Esophagus squamous epithelium (tissue), 5 donors: ENCODE results near the gene WWOX. TPM values are rescaled to one million over a fixed set of nuclear protein-coding genes. Genes with fewer than 3 reads are reported as not detected.

Experiments
- DNase-seq: peaks from one replicate; lab custom pipeline; 2025; lab: John Stamatoyannopoulos, UW
- H3K27ac ChIP-seq, 4 donors: fragments of 200-600 bp; sonication (generic); one replicate each; pipeline ENCODE4 v1.5.1; 2016 to 2019; ENCODE audit warnings: mild to moderate bottlenecking in 1 of 4
- H3K27me3 ChIP-seq, 4 donors: fragments of 200-600 bp; sonication (generic); 1 replicate in 3 of 4; 2 replicates in 1 of 4; pipeline versions ENCODE4 v1.5.1 to v1.6.0; 2017 to 2021; ENCODE audit warnings: antibody characterized with exemption in 1 of 4
- H3K36me3 ChIP-seq, 3 donors: fragments of 200-600 bp; sonication (generic); one replicate each; pipeline ENCODE4 v1.5.1; 2016 to 2019
- H3K4me1 ChIP-seq, 3 donors: fragments of 200-600 bp; sonication (generic); one replicate each; pipeline ENCODE4 v1.5.1; 2017 to 2019
- H3K4me3 ChIP-seq, 4 donors: fragments of 200-600 bp; sonication (generic); 1 replicate in 3 of 4; 2 replicates in 1 of 4; pipeline ENCODE4 v1.5.1; 2016 to 2019; ENCODE audit warnings: mild to moderate bottlenecking in 2 of 4, moderate library complexity in 1 of 4
- H3K9me3 ChIP-seq, 3 donors: fragments of 200-600 bp; sonication (generic); one replicate each; pipeline ENCODE4 v1.5.1; 2016 to 2019
- POLR2A ChIP-seq, 4 donors: fragments of 450-650 bp; IDR thresholded peaks; one replicate each; pipeline ENCODE4 v1.6.1; 2017; ENCODE audit warnings: antibody characterized with exemption in 4 of 4, mild to moderate bottlenecking in 4 of 4, moderate library complexity in 3 of 4
- WGBS, 2 donors: methylation state at CpG; one replicate each; pipeline ENCODE4 v1.1.5; 2018; 5-methylcytosine and 5-hydroxymethylcytosine counted together
- intact Hi-C: fragments of 100-400 bp; cut with DNase I; formaldehyde crosslinking; loops from one replicate; pipeline ENCODE4 v1.15.0; 2022
- total RNA-seq, 4 donors: library from RNA; depleted of rRNA; stranded (reverse); fragments of >200 nt; gene quantifications; one replicate each; pipeline ENCODE4 v1.1.0, GENCODE V29; 2016
- TF ChIP-seq, protein P1 (sequence below), 6 experiments: fragments of 450-650 bp in 4 of 6; fragments of 200-600 bp in 2 of 6; sonication (generic) in 2 of 6; IDR thresholded peaks; one replicate each; pipeline ENCODE4 v1.5.1; 2016 to 2019; ENCODE audit warnings: antibody characterized with exemption in 6 of 6, mild to moderate bottlenecking in 4 of 6, moderate library complexity in 4 of 6
- donor health status: DM: yes; HTN: yes; CAD: no.

The WWOX gene
- total RNA-seq, 4 donors from 2014 or later, result 20.9 to 31.1 (median 27.5) TPM

DNA sequence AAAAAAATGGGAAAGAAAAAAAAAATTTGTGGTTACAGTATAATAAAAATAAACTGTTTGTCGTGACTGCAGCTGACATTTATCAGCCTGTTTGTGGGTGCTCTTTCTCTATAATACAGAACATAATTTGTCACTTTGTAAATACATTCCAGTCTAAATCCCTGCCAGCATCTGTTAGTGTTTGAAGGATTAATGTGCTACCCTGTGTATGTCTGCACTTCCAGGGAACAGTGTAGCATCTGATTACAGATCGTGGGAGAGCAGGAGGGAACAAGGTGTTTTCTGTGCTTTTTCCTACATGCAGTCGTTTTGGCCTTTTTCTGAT is 265.1 kb downstream of the WWOX start:
- no peak overlapping the region for H3K27ac ChIP-seq
- 42% methylated on average over 2 of the region's 3 CpGs for WGBS, 2 donors
- H3K27me3 ChIP-seq, result no peaks in the 10 kb centered on the region
- no peaks in the 10 kb centered on the region for H3K4me1 ChIP-seq
- intact Hi-C loops, result no loop called here
- no peaks in the 10 kb centered on the region for H3K36me3 ChIP-seq
- no peaks in the 10 kb centered on the region for H3K9me3 ChIP-seq
- H3K4me3 ChIP-seq, result no peak overlapping the region
- DNase-seq, result no peak
- TF ChIP-seq, protein P1, sequence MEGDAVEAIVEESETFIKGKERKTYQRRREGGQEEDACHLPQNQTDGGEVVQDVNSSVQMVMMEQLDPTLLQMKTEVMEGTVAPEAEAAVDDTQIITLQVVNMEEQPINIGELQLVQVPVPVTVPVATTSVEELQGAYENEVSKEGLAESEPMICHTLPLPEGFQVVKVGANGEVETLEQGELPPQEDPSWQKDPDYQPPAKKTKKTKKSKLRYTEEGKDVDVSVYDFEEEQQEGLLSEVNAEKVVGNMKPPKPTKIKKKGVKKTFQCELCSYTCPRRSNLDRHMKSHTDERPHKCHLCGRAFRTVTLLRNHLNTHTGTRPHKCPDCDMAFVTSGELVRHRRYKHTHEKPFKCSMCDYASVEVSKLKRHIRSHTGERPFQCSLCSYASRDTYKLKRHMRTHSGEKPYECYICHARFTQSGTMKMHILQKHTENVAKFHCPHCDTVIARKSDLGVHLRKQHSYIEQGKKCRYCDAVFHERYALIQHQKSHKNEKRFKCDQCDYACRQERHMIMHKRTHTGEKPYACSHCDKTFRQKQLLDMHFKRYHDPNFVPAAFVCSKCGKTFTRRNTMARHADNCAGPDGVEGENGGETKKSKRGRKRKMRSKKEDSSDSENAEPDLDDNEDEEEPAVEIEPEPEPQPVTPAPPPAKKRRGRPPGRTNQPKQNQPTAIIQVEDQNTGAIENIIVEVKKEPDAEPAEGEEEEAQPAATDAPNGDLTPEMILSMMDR (IDR thresholded peaks at IDR 0.05), result no peak
- no peak for TF ChIP-seq POLR2A (IDR thresholded peaks at IDR 0.05)

DNA sequence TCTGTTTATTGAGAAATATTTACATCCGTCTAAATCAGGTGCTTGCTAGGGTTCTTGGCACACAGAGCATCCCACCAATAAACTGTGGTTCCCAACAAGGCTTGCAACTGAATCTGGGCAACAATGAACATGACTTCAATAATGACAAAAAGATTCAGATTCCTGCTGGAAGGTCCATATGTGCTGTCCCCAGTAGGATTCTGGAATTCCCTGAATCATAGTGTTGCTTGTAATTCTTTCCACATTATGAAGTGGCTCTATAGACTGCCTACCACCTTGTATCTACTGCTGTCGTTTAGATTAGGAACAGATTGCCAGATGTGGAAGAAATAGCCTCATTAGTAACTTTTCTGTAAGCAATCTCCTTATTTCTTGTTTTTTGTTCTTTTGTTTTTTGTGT is 265.9 kb downstream of the WWOX start:
- no peak overlapping the region for H3K4me3 ChIP-seq
- H3K27me3 ChIP-seq, result no peaks in the 10 kb centered on the region
- no peaks in the 10 kb centered on the region for H3K36me3 ChIP-seq
- H3K9me3 ChIP-seq, result no peaks in the 10 kb centered on the region
- no peaks in the 10 kb centered on the region for H3K4me1 ChIP-seq
- no peak for TF ChIP-seq POLR2A (IDR thresholded peaks at IDR 0.05)
- TF ChIP-seq, protein P1 (IDR thresholded peaks at IDR 0.05), result no peak
- 67 to 70% methylated on average over 2 of the region's 2 CpGs for WGBS, 2 donors
- no peak for DNase-seq
- H3K27ac ChIP-seq, result no peak overlapping the region
- intact Hi-C loops, result no loop called here

DNA sequence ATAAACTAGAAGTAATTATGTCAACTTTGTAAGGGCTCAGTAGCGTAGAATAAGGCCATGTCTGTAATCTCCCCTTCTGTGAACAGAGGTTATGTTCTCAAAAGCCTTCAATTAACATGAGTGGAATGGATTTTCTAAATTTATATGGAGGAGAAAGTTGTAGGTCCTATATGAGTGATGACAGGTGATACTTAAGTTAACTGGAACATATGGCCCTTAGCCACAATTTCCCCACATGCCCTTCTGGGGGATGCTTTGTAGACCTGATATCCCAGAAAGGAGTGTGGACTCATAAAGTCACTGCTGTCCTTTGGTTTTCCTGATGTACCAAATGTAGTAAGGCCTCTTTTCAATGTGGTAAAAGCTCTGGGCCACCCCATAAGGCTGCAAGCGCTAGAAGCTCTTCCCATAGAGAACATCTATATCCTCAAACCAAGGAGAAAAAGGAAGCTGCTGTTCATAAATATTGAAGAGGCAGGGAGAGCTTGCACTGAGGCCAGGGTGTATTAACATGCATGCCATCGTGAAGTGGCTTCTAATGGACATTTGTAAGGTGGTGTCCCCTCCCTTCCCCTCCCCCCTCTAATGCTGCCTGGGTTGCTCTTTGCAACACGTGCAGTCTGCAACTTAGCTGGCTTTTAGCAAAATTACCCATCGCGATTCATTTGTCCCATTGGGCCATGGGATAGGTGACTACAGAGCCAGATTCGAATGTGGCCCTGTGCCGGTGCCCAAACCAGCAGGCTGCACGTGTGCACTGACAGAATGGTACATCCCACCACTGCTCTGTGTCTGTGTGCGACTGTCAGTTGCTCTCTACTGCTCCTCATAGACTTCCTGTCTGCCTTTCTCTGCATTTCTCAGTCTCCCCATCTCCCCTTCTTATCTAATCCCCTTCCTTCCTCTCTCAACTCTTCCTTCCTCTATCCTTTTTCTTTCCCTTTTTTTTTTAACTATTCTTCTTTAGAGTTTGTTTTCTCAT is 269.0 kb downstream of the WWOX start:
- intact Hi-C loops, result no loop called here
- H3K27me3 ChIP-seq, result no peaks in the 10 kb centered on the region
- 81 to 91% methylated on average over 10 of the region's 10 CpGs for WGBS, 2 donors
- TF ChIP-seq, protein P1 (IDR thresholded peaks at IDR 0.05), result no peak
- no peak for TF ChIP-seq POLR2A (IDR thresholded peaks at IDR 0.05)
- no peak for DNase-seq
- no peak overlapping the region for H3K4me3 ChIP-seq
- H3K4me1 ChIP-seq, result no peaks in the 10 kb centered on the region
- H3K27ac ChIP-seq, result no peak overlapping the region
- H3K36me3 ChIP-seq, result no peaks in the 10 kb centered on the region
- H3K9me3 ChIP-seq, result no peaks in the 10 kb centered on the region

DNA sequence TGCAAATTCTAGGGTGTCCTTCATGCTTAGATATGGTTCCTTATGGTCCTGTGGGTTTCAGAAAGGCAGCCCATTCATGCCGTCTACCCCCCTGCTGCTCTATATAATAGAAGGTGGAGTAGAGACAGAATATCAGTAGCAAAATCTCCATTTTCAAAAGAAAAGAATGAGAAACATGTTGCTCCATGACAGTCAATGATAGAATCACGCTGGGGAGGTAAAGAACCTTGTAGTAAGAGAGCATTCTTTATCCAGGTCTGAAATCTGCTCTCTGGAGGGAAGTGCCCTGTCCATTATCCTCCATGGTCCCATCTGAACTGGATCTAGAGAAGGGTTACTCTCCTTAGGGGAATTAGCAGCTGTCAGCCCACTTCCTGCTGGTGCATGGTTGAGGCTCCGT is 272.8 kb downstream of the WWOX start:
- no peak for TF ChIP-seq POLR2A (IDR thresholded peaks at IDR 0.05)
- TF ChIP-seq, protein P1 (IDR thresholded peaks at IDR 0.05), result no peak
- H3K27ac ChIP-seq, result no peak overlapping the region
- H3K4me1 ChIP-seq, result no peaks in the 10 kb centered on the region
- WGBS, 2 donors, result 89 to 93% methylated on average over 3 of the region's 3 CpGs
- H3K36me3 ChIP-seq, result no peaks in the 10 kb centered on the region
- H3K4me3 ChIP-seq, result no peak overlapping the region
- intact Hi-C loops, result no loop called here
- no peaks in the 10 kb centered on the region for H3K9me3 ChIP-seq
- H3K27me3 ChIP-seq, result no peaks in the 10 kb centered on the region
- DNase-seq, result no peak

DNA sequence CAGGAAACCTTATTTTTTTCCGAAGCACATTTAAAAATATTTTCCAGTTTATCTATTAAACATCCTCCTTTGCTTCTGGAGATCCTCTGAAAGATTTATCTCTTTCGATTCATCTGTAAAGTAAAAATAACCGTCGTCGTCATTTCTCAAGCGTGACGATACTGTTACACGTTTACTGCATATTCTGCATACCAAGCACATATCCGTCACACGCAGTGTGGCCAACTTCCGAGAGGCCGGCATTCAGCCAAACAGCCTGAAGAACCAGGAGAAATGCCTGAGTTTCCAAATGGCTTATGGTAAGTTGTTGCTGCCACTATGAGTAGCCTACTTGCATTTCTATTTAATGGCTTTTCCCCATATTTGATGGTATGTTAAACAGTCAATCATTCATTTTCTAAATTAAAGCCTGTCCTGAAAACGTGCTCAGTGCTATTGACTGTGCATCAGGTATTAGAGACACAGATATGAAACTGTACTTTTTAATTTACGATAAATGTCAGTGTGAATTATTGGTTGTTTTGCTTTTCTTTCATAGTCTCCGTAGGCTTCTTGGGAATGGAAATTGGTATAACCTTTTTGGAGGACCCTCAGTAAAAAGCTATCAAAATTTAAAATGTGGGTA is 275.7 kb downstream of the WWOX start:
- Histone ChIP-seq H3K36me3 (no peaks in the 10 kb centered on the region), H3K4me1 (no peaks in the 10 kb centered on the region), H3K9me3 (no peaks in the 10 kb centered on the region), H3K4me3 (no peak overlapping the region), H3K27ac (no peak overlapping the region), H3K27me3 (no peaks in the 10 kb centered on the region)
- intact Hi-C loops, result no loop called here
- DNase-seq, result no peak
- TF ChIP-seq POLR2A (IDR thresholded peaks at IDR 0.05), result no peak
- TF ChIP-seq, protein P1 (IDR thresholded peaks at IDR 0.05), result no peak
- WGBS, 2 donors, result 85 to 90% methylated on average over 15 of the region's 15 CpGs
